GM12875 (cell line): ENCODE measurements around the gene PPP3R1.
A peak's percentile ranks its signal among the peaks of the same experiment; 100 is the strongest.

Experiments used
- H3K4me3 ChIP-seq: one replicate; pipeline ENCODE4 v1.5.1; 2011; ENCODE audit warnings: low read depth, low read length, control low read depth
- CTCF ChIP-seq: IDR thresholded peaks from 2 replicates; pipeline ENCODE4 v1.5.1; 2011; ENCODE audit warnings: low read depth, mild to moderate bottlenecking, control low read depth, inconsistent platforms, low read length, moderate library complexity, borderline replicate concordance; ENCODE audit not compliant: insufficient read depth

PPP3R1 gene

DNA sequence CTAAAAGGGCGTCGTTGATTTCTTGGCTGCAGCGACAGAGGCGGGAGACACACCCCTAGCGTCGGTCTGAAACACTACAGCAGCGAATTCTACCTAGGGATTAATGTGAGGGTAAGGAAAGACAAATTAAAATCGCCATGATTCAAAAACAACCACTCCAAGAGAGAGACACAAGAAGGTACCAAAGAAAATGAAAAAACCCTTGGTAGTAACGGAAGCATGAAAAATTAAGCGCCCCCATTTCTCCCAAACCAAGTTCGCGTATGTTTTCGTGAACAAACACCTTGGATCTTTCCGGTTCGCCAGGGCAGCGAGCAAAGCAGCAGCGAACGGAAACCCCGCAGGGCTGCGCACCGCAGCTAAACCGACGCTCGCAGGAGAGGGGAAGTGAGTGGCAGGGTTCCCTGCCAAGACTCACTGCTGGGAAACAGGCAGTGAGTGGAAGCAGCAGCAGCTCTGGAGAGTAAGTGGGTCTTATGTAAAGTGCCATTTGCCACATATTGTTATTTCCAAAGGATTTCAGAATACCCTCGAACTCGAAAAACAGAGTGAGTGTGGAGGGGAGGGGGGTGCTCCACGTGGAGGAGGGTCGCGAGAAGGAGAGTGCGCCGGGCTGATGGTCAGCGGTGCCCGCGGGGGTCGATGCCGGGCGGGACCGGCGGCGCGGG is 1.0 kb downstream of the PPP3R1 start:
- H3K4me3 ChIP-seq: peak overlapping the region; percentile 61
- TF ChIP-seq CTCF: peak; percentile 77

GRCh38 chr2:68250652-68251186 is 1.6 kb downstream of the PPP3R1 start:
- TF ChIP-seq CTCF: no peak
- H3K4me3 ChIP-seq: peak overlapping the region; percentile 61

DNA sequence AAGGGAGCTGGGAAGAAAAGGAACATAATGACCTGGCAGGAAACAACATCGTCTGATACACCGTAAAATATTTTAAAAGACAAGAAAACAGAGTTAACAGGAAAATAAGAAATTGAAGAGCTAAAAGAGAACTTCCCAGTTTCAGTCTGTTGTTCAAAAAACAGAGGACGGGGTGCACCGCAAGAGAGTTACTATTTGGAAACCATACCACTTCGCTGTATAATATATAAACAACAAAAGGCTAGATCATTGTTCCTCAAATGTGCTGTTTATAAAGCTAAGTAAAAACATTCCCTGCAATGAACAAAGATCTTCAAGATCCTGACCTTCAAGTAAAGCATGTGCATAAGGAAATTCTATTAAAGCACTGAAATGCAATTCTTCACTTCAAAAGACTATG is 2.1 kb downstream of the PPP3R1 start:
- peak overlapping the region; percentile 61 for H3K4me3 ChIP-seq
- no peak for TF ChIP-seq CTCF

DNA sequence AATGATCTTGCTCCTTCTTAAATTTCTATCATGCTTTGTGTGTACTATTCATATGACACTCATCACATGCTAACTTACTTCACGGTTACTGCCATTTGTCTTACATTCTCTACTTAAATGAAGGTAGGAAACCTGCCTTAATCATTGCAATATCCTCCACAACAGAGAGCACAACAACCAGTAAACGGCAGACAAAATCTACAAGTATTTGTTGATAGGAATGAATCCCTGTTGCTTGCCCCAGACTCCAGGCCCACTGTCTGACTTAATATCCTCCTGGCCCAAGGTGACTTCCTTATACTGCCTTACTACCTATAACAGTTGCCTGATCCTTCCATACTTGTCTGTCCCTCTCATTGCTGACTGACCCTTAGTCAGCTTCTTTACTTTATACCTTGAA is 3.5 kb downstream of the PPP3R1 start:
- H3K4me3 ChIP-seq: no peak overlapping the region
- TF ChIP-seq CTCF: no peak

GRCh38 chr2:68248361-68248760 is 4.0 kb downstream of the PPP3R1 start:
- no peak overlapping the region for H3K4me3 ChIP-seq
- no peak for TF ChIP-seq CTCF

- TF ChIP-seq CTCF: no peak
- H3K4me3 ChIP-seq: no peak overlapping the region
Measured at GRCh38 chr2:68246396-68246795, 5.9 kb downstream of the PPP3R1 start.

GRCh38 chr2:68245672-68246071 is 6.7 kb downstream of the PPP3R1 start:
- H3K4me3 ChIP-seq: no peak overlapping the region
- no peak for TF ChIP-seq CTCF
